GM18873 (cell line): ENCODE data around the gene ITGA11.

ENCODE experiments used
- ATAC-seq: cut with Tn5 transposase; IDR thresholded peaks from one replicate; pipeline ENCODE4 v1.9.1; 2021; ENCODE audit warnings: mild to moderate bottlenecking, moderate library complexity, moderate number of reproducible peaks; ENCODE audit not compliant: unreplicated experiment, low FRiP score

Gene ITGA11

GRCh38 chr15:68413363-68414205 is 18.4 kb downstream of the ITGA11 start:
- ATAC-seq, result no peak

- no peak for ATAC-seq
These were observed 19.7 kb downstream of the ITGA11 start for GRCh38 chr15:68412218-68412617.

- ATAC-seq, result no peak
These were observed 20.2 kb downstream of the ITGA11 start for GRCh38 chr15:68411735-68412134.

GRCh38 chr15:68411343-68411675 is 20.7 kb downstream of the ITGA11 start:
- no peak for ATAC-seq

- no peak for ATAC-seq
These were observed 21.3 kb downstream of the ITGA11 start for GRCh38 chr15:68410466-68411342.

GRCh38 chr15:68409736-68410370 is 22.1 kb downstream of the ITGA11 start:
- no peak for ATAC-seq

- no peak for ATAC-seq
These were observed 23.0 kb downstream of the ITGA11 start for GRCh38 chr15:68408971-68409370.

GRCh38 chr15:68407886-68408881 is 23.8 kb downstream of the ITGA11 start:
- ATAC-seq, result no peak

- no peak for ATAC-seq
These were observed 24.6 kb downstream of the ITGA11 start for GRCh38 chr15:68407141-68407885.

GRCh38 chr15:68405378-68406250 is 26.3 kb downstream of the ITGA11 start:
- ATAC-seq, result no peak

- ATAC-seq, result no peak
These were observed 27.7 kb downstream of the ITGA11 start for GRCh38 chr15:68404056-68404798.

- no peak for ATAC-seq
These were observed 28.6 kb downstream of the ITGA11 start for GRCh38 chr15:68403161-68403941.

- no peak for ATAC-seq
These were observed 29.4 kb downstream of the ITGA11 start for GRCh38 chr15:68402432-68403160.

GRCh38 chr15:68401496-68402431 is 30.2 kb downstream of the ITGA11 start:
- ATAC-seq, result no peak

GRCh38 chr15:68400066-68400456 is 31.9 kb downstream of the ITGA11 start:
- ATAC-seq, result no peak
